OCI-M2 (cell line): ENCODE data around the gene KAZN.
"Not testable (repeated sequence)": the region's sequence is repeated elsewhere in the genome, so short reads cannot be mapped to it uniquely, and the experiment has no call there.

Source experiments
- DNase-seq: peaks from one replicate; lab custom pipeline; 2025; ENCODE audit not compliant: unreplicated experiment; lab: John Stamatoyannopoulos, UW

The KAZN gene

GRCh38 chr1:15040685-15041084 lies 442.2 kb downstream of the KAZN start:
- DNase-seq: not testable (repeated sequence)

- no peak for DNase-seq
These were observed 444.4 kb downstream of the KAZN start for GRCh38 chr1:15042866-15043265.

DNA sequence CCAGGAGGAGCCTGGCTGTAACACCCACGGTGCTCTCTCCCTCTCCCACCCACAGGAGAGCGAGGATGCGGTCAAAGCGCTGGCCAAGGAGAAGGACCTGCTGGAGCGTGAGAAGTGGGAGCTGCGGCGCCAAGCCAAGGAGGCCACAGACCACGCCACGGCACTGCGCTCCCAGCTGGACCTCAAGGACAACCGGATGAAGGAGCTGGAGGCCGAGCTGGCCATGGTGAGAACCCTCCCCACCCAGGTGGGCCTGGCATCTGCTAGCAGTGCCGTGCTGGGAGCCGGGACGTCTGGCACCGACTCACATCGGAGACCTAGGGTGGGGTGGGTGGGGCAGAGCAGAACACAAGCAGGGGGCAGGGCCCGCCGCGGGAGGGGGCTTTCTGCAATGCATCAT lies 445.4 kb downstream of the KAZN start:
- no peak for DNase-seq

DNA sequence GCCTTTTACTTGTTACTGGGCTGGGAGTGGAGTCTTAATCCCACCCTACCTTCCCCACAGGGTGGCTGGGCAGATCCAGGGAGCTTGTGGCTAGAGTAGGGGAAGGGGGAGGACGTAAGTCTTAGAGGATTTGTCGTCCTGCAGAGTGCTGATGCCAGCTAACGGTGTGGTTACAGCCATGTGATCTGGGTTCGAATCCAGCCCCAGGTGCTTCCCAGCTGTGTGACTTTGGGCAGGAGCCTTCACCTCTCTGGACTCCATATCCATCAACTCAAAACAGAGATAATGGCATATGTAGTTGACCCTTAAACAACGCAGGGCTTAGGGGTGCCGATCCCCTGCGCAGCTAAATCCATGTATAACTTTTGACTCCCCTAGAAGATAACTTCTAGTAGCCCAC lies 446.6 kb downstream of the KAZN start:
- no peak for DNase-seq

- DNase-seq: no peak
These were observed 448.1 kb downstream of the KAZN start for GRCh38 chr1:15046487-15047165.

- no peak for DNase-seq
These were observed 448.8 kb downstream of the KAZN start for GRCh38 chr1:15047237-15047636.

DNA sequence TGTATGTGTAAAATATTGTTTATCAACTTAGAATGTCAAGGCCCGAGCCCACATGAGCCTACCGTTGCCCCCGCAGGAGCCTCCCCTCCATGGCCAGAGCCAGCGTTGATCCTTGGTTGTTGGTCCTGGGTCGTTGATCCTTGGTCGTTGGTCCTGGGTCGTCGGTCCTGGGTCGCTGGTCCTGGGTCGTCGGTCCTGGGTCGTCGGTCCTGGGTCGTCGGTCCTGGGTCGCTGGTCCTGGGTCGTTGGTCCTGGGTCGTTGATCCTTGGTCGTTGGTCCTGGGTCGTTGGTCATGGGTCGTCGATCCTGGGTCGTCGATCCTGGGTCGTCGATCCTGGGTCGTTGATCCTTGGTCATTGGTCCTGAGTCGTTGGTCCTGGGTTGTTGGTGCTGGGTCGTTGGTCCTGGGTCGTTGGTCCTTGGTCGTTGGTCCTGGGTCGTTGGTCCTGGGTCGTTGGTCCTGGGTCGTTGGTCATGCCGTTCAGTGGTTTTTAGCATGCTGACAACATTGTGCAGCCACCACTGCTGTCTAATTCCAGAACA lies 450.0 kb downstream of the KAZN start:
- no peak for DNase-seq

DNA sequence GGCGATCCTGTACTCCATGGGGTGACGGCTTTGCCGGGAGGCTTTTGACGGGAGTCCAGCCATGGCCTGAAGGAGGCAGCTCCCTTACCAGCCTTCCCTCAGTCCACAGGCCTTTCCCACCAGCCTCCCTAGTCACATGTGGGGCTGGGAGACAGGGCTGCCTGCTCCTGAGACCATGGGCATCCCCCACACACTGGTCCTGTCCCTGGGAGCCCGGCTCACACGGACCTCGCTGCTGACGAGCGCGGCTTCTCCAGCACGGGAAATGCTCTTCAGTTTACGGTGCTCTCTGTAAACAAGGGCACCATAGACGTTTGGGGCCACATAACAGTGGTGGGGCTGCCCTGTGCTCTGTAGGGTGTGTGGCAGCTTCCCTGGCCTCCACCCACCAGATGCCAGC lies 450.6 kb downstream of the KAZN start:
- no peak for DNase-seq

DNA sequence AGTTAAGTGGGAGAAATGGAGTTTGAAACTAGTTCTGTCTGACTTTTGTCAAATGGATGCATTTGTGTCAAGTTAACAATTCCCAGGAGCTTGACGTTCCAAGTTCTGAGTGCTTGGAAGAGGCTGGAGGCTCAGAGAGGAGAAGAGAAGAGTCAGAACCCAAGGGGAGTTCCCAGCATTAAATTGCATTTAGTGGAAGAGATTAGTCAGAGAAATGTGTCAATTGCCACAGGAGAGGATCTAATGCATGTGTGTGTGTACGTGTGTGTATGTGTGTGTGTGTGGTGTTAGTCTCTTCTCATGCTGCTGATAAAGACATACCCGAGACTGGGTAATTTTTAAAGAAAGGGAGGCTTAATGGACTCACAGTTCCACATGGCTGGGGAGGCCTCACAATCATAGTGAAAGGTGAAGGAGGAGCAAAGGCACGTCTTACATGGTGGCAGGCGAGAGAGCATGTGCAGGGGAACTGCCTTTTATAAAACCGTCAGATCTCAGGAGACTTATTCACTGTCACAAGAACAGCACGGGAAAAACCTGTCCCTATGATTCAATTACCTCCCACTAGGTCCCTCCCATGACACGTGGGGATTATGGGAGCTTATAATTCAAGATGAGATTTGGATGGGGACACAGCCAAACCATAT lies 453.5 kb downstream of the KAZN start:
- no peak for DNase-seq

- no peak for DNase-seq
These were observed 454.7 kb downstream of the KAZN start for GRCh38 chr1:15053153-15053552.

DNA sequence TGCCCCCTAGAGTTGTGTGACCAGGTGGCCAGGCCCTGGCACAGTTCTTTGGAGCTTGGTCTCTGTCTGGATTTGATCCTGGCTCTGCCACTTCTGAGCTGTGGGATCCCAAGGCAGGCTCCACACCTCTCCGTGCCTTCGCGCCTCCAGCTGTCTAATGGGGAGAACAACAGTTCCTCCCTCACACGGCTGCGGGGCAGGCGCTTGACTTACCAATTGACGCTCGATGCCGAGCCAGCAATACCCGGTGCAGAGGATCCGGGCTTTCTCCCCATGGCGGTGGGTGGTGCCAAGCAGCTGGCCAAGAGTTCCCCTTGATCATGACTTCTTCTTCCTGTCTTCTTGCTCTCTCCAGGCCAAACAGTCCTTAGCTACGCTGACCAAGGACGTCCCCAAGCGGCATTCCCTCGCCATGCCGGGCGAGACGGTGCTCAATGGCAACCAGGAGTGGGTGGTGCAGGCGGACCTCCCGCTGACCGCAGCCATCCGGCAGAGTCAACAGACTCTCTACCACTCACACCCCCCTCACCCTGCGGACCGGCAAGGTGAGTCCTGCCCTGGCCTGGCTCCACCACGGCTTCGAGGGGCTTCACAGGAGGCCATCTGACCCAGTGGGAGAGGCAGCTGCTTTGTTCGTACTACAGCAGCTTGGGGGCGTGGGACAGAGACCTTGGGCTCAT lies 457.4 kb downstream of the KAZN start:
- no peak for DNase-seq

DNA sequence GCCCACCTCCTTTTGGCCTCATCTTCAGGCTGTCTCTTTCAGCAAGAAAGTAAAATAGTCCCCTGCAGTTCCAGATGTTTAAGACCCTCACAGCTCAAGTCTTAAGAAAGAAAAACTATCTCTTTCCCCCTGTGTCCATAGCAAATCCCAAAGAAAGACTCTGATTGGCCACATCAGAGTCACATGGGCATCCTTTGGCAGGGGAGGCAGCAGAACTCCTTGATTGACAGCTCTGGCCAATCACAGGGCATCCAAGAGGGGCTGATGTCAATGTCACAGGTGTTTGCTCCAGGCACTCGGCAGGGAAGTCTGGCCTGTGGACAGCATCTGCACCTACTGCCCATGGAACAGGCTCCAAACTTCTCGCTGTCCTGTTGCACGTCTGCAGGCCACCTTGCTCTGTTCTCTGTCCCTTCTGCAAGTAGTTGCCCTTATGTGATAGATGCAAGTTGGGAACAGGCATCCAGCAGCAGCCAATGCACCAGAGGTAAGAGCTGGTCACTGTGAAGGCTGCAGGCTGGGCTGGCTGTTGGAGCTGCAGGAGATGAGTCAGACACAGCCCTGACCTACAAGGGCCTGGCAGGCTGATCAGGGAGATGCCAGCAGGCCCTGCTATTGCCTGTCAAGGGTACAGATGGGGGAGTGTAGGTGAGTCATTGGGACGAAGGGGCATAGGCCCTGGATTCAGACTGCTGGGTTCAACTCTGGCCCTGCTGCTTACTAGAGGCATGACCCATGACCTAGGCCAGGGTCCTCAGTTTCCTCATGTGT lies 458.2 kb downstream of the KAZN start:
- no peak for DNase-seq

DNA sequence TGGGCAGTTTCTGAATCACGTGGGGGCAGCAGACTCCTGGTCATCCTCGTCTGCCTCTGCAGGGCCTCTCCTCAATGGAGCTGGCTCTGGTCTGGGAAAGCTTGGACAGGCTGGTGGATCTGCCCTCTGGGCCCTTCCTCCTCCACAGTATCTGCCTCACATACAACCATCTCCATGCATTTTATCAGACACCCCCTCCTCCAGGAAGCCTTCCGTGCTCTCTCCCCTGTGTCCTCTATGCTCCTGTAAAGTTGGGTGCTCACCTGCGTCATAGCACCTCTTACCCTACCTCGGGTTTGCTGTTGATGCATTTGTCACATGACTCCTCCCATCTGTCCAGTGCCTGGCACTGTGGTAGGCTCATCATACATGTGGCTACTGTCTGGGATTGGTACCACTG lies 459.3 kb downstream of the KAZN start:
- DNase-seq: no peak

GRCh38 chr1:15058261-15058660 lies 459.8 kb downstream of the KAZN start:
- DNase-seq: no peak

DNA sequence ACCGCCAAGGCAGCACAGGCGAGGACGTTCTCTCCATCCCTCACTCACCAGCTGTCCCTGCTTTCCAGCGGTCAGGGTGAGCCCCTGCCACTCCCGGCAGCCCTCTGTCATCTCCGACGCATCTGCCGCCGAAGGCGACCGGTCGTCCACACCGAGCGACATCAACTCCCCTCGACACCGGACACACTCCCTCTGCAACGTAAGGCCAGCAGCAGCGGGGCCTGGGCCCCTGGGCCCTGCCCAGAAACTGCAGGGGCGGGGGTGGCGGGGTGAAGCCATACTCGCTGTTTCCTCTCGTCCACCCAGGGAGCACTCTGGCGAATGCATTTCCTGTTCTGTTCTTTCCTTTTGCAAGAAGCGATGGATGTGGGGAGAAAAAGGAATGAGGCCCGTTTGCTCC lies 461.6 kb downstream of the KAZN start:
- no peak for DNase-seq

GRCh38 chr1:15062479-15063099 lies 464.1 kb downstream of the KAZN start:
- DNase-seq: no peak

- DNase-seq: no peak
These were observed 464.9 kb downstream of the KAZN start for GRCh38 chr1:15063346-15063745.

GRCh38 chr1:15063783-15064182 lies 465.3 kb downstream of the KAZN start:
- DNase-seq: no peak

DNA sequence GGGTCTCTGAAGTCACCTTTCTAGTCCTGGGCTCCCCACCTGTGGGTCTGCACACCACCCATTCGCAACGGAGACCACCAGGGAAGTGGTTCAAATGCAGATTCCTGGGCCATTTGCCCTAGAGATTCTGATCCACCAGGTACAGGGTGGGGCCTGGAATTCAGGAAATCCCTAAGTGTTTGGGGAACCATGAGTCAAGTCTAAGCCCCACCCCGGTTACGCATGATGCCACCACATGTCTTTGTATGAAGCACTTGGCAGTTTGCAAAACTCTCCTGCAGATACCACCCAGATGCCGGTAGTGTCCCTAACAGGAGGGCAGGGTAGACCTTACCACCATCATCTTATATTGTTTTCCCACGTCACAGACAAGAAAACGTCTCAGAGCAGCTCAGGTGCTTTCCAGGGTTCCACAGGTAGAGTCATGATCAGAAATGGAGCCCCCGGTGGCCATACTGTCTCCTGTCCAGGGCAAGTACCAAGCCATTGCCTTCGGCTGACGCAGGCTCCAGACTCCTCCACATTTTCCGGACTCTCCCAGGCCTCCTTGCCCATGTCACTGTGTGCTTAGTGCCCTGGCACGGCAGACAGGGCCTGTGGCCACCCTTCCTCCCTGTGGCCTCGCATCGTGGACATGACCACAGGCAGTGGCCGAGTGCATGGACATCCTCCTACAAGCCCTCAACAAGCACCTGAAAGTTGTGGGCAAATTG lies 465.9 kb downstream of the KAZN start:
- no peak for DNase-seq

- DNase-seq: no peak
These were observed 466.8 kb downstream of the KAZN start for GRCh38 chr1:15065291-15065690.
